IMR-90 (cell line): Measurements from ENCODE around the gene OPCML. TPM values are rescaled to one million over a fixed set of nuclear protein-coding genes. Genes with fewer than 3 reads are reported as not detected.

ENCODE experiments used
- ATAC-seq: fragments of 200-7000 bp; cut with Tn5 transposase; 2 replicates; pipeline ENCODE4 v1.9.1; 2020; ENCODE audit warnings: low read depth, mild to moderate bottlenecking, moderate library complexity
- BruUV-seq: library from RNA; stranded (reverse); fragments of 400-500 nt; replicated peaks from 2 replicates; lab custom pipeline; 2021; lab: Mats Ljungman, UMichigan
- CTCF ChIA-PET: fragments of 300-600 bp; formaldehyde crosslinking; extraction: SDS; loops from one replicate; lab custom pipeline; 2021; ENCODE audit warnings: antibody characterized with exemption; lab: Yijun Ruan, JAX
- POLR2A ChIA-PET: fragments of 300-600 bp; sonication (Branson Sonifier 250); formaldehyde crosslinking; loops from one replicate; lab custom pipeline; 2022; ENCODE audit warnings: antibody characterized with exemption; ENCODE audit not compliant: unreplicated experiment; lab: Charles Lee
- DNase-seq: peaks from one replicate; pipeline ENCODE4 v3.0.0; 2013
- H2AFZ ChIP-seq: replicated peaks from 2 replicates; pipeline ENCODE3; 2013; ENCODE audit warnings: low read length, mild to moderate bottlenecking; ENCODE audit not compliant: poor library complexity
- H2AK5ac ChIP-seq: 2 replicates; pipeline ENCODE4 v1.6.1; 2013; ENCODE audit warnings: low read depth, low read length, inconsistent platforms
- H2AK9ac ChIP-seq: replicated peaks from 2 replicates; pipeline ENCODE3; 2013; ENCODE audit warnings: mild to moderate bottlenecking, low read depth, low read length, moderate library complexity; ENCODE audit not compliant: poor library complexity
- H2BK120ac ChIP-seq: 2 replicates; pipeline ENCODE4 v1.6.1; 2013; ENCODE audit warnings: low read depth, low read length, inconsistent platforms
- H2BK15ac ChIP-seq: 3 replicates; pipeline ENCODE4 v1.6.1; 2013; ENCODE audit warnings: low read depth, low read length, inconsistent platforms
- H2BK20ac ChIP-seq: 2 replicates; pipeline ENCODE4 v1.6.1; 2013; ENCODE audit warnings: low read depth, mild to moderate bottlenecking, inconsistent platforms, low read length, moderate library complexity
- H2BK5ac ChIP-seq: 2 replicates; pipeline ENCODE4 v1.6.1; 2013; ENCODE audit warnings: mild to moderate bottlenecking, low read depth, low read length, inconsistent platforms; ENCODE audit not compliant: poor library complexity, severe bottlenecking
- H3K14ac ChIP-seq: replicated peaks from 2 replicates; pipeline ENCODE4 v1.6.1; 2013; ENCODE audit warnings: low read depth, low read length, inconsistent platforms
- H3K18ac ChIP-seq: 2 replicates; pipeline ENCODE4 v1.6.1; 2013; ENCODE audit warnings: low read depth, low read length, control low read depth
- H3K23ac ChIP-seq: 2 replicates; pipeline ENCODE4 v1.6.1; 2013; ENCODE audit warnings: low read depth, low read length, inconsistent platforms
- H3K27ac ChIP-seq: 2 replicates; pipeline ENCODE4 v1.5.1; 2013; ENCODE audit warnings: mild to moderate bottlenecking, control low read depth, low read length; ENCODE audit not compliant: insufficient read depth
- H3K27me3 ChIP-seq: 2 replicates; pipeline ENCODE4 v1.6.1; 2013; ENCODE audit warnings: low read length; ENCODE audit not compliant: control insufficient read depth, insufficient read depth
- H3K36me3 ChIP-seq: 2 replicates; pipeline ENCODE4 v1.6.1; 2013; ENCODE audit warnings: low read length, mixed read lengths; ENCODE audit not compliant: control insufficient read depth, insufficient read depth
- H3K4ac ChIP-seq: 2 replicates; pipeline ENCODE4 v1.6.1; 2013; ENCODE audit warnings: low read depth, low read length, inconsistent platforms
- H3K4me1 ChIP-seq: 2 replicates; pipeline ENCODE4 v1.6.1; 2013; ENCODE audit warnings: low read length, mixed read lengths; ENCODE audit not compliant: control insufficient read depth, insufficient read depth
- H3K4me2 ChIP-seq: 2 replicates; pipeline ENCODE4 v1.6.1; 2013; ENCODE audit warnings: low read depth, mild to moderate bottlenecking, control low read depth, low read length, moderate library complexity
- H3K4me3 ChIP-seq: 2 replicates; pipeline ENCODE4 v1.5.1; 2013; ENCODE audit warnings: low read depth, mild to moderate bottlenecking, control low read depth, low read length, moderate library complexity; ENCODE audit not compliant: insufficient read depth
- H3K56ac ChIP-seq: 2 replicates; pipeline ENCODE4 v1.6.1; 2013; ENCODE audit warnings: low read length, inconsistent platforms; ENCODE audit not compliant: insufficient read depth; ENCODE audit errors: extremely low read depth
- H3K79me1 ChIP-seq, 2 experiments: 2 replicates each; pipeline ENCODE4 v1.6.1; 2013; ENCODE audit warnings: low read length in 2 of 2, inconsistent platforms in 1 of 2, low read depth in 1 of 2
- H3K9ac ChIP-seq: 2 replicates; pipeline ENCODE4 v1.6.1; 2013; ENCODE audit warnings: low read depth, low read length, control low read depth
- H3K9me1 ChIP-seq: 2 replicates; pipeline ENCODE4 v1.6.1; 2013; ENCODE audit warnings: low read length, inconsistent platforms; ENCODE audit not compliant: insufficient read depth
- H3K9me3 ChIP-seq: 2 replicates; pipeline ENCODE4 v1.6.1; 2013; ENCODE audit warnings: low read length; ENCODE audit not compliant: control insufficient read depth, insufficient read depth
- H4K20me1 ChIP-seq: 2 replicates; pipeline ENCODE4 v1.6.1; 2013; ENCODE audit warnings: low read length, inconsistent platforms; ENCODE audit not compliant: insufficient read depth
- H4K5ac ChIP-seq: 2 replicates; pipeline ENCODE4 v1.6.1; 2013; ENCODE audit warnings: mild to moderate bottlenecking, low read depth, low read length, control low read depth
- H4K8ac ChIP-seq, 2 experiments: 2 replicates each; pipeline ENCODE4 v1.6.1; 2013; ENCODE audit warnings: low read depth in 2 of 2, low read length in 2 of 2, control low read depth in 1 of 2, inconsistent platforms in 1 of 2
- H4K91ac ChIP-seq: 2 replicates; pipeline ENCODE4 v1.6.1; 2013; ENCODE audit warnings: low read depth, low read length, inconsistent platforms; ENCODE audit not compliant: insufficient read depth
- BHLHE40 ChIP-seq: fragments of 150-350 bp; IDR thresholded peaks from 2 replicates; pipeline ENCODE4 v1.6.1; 2016; ENCODE audit warnings: mild to moderate bottlenecking, low read depth, low read length
- CEBPB ChIP-seq: IDR thresholded peaks from 2 replicates; pipeline ENCODE4 v1.6.1; 2012; ENCODE audit warnings: low read depth, low read length, improper control_type of control experiment
- CHD1 ChIP-seq: IDR thresholded peaks from 2 replicates; pipeline ENCODE4 v1.6.1; 2012; ENCODE audit warnings: low read depth, low read length, improper control_type of control experiment
- CTCF ChIP-seq: conservative IDR thresholded peaks from 2 replicates; pipeline ENCODE4 v1.5.1; 2012; ENCODE audit warnings: mild to moderate bottlenecking, low read depth, low read length, improper control_type of control experiment
- ELK1 ChIP-seq: fragments of 150-350 bp; IDR thresholded peaks from 2 replicates; pipeline ENCODE4 v1.6.1; 2016; ENCODE audit warnings: low read depth, mild to moderate bottlenecking, low read length, moderate library complexity, borderline replicate concordance
- FOS ChIP-seq: fragments of 150-350 bp; IDR thresholded peaks from 2 replicates; pipeline ENCODE4 v1.6.1; 2016; ENCODE audit warnings: low read depth, low read length
- MAFK ChIP-seq: IDR thresholded peaks from 2 replicates; pipeline ENCODE4 v1.6.1; 2012; ENCODE audit warnings: low read depth, low read length, improper control_type of control experiment
- MAZ ChIP-seq: IDR thresholded peaks from 2 replicates; pipeline ENCODE4 v1.6.1; 2012; ENCODE audit warnings: low read depth, mild to moderate bottlenecking, low read length, improper control_type of control experiment, moderate library complexity, borderline replicate concordance
- MXI1 ChIP-seq: IDR thresholded peaks from 2 replicates; pipeline ENCODE4 v1.6.1; 2012; ENCODE audit warnings: low read depth, mild to moderate bottlenecking, low read length, moderate library complexity, borderline replicate concordance
- NFE2L2 ChIP-seq: fragments of 150-350 bp; IDR thresholded peaks from 2 replicates; pipeline ENCODE4 v1.6.1; 2016; ENCODE audit warnings: low read depth, mild to moderate bottlenecking, low read length
- POLR2A ChIP-seq: IDR thresholded peaks from 2 replicates; pipeline ENCODE4 v1.6.1; 2012; ENCODE audit warnings: mild to moderate bottlenecking, low read depth, low read length
- RAD21 ChIP-seq: IDR thresholded peaks from 2 replicates; pipeline ENCODE4 v1.6.1; 2012; ENCODE audit warnings: low read length, improper control_type of control experiment
- RCOR1 ChIP-seq: IDR thresholded peaks from 2 replicates; pipeline ENCODE4 v1.6.1; 2012; ENCODE audit warnings: mild to moderate bottlenecking, low read length, improper control_type of control experiment; ENCODE audit not compliant: insufficient replicate concordance
- RFX5 ChIP-seq: IDR thresholded peaks from 2 replicates; pipeline ENCODE4 v1.8.0; 2012; ENCODE audit warnings: low read depth, mild to moderate bottlenecking, low read length, moderate library complexity
- SMC3 ChIP-seq: fragments of 150-350 bp; IDR thresholded peaks from 2 replicates; pipeline ENCODE4 v1.6.1; 2016; ENCODE audit warnings: low read depth, mild to moderate bottlenecking, antibody characterized with exemption, low read length, moderate library complexity
- WGBS, 2 experiments: methylation state at CpG; one replicate each; pipeline versions ENCODE4 v1.1.5 to v1.1.7; 2013; ENCODE audit warnings: missing lambda C conversion rate in 2 of 2; ENCODE audit not compliant: insufficient read length in 1 of 2; ENCODE audit errors: extremely low coverage in 2 of 2; 5-methylcytosine and 5-hydroxymethylcytosine counted together
- dilution Hi-C: fragments of 300-500 bp; cut with HindIII; formaldehyde crosslinking; loops from one replicate; pipeline ENCODE4 v1.14.3; 2018; ENCODE audit warnings: low sequenced_read_pairs; ENCODE audit not compliant: unreplicated experiment
- in situ Hi-C: fragments of 300-500 bp; cut with MboI; formaldehyde crosslinking; loops from 3 replicates; pipeline ENCODE4 v1.14.3; 2019; ENCODE audit warnings: low sequenced_read_pairs, inconsistent platforms, mixed read lengths
- intact Hi-C: fragments of 100-400 bp; cut with micrococcal nuclease; formaldehyde crosslinking; loops from 2 replicates; pipeline ENCODE4 v1.10.0; 2022
- polyA plus RNA-seq, 3 experiments: library from polyadenylated mRNA; depleted of rRNA; stranded (reverse); fragments of >200 nt; gene quantifications; 2 replicates each; pipeline ENCODE4 v1.2.3, GENCODE V29; 2012; ENCODE audit warnings: low replicate concordance in 1 of 3
- total RNA-seq: library from RNA; depleted of rRNA; stranded (reverse); fragments of >200 nt; gene quantifications from 2 replicates; pipeline ENCODE4 v1.2.3, GENCODE V29; 2012
- TF ChIP-seq, protein P1 (sequence below): fragments of 150-350 bp; IDR thresholded peaks from 2 replicates; pipeline ENCODE4 v1.6.1; 2017; ENCODE audit warnings: mild to moderate bottlenecking, antibody characterized with exemption, low read length, low read depth

OPCML gene
- total and polyA plus RNA-seq, 2 of the 4 experiments (the other 2 are of a cell fraction), result under 0.01 to 2.6 TPM

GRCh38 chr11:133219543-133219942 is 312.8 kb downstream of the OPCML start:
- Histone ChIP-seq H3K9ac (no peak overlapping the region), H4K20me1 (no peaks in the 10 kb centered on the region), H3K27ac (no peak overlapping the region), H3K18ac (no peak overlapping the region), H2BK20ac (no peak overlapping the region), H2BK5ac (no peak overlapping the region), H3K36me3 (no peaks in the 10 kb centered on the region), H3K4me2 (no peak overlapping the region), H2BK120ac (no peak overlapping the region), H3K4ac (no peak overlapping the region), H2AK5ac (no peak overlapping the region), H3K9me3 (peaks cover 40% of the 10 kb centered on the region), H4K91ac (no peak overlapping the region), H4K5ac (no peak overlapping the region), H3K4me3 (no peak overlapping the region), H2AFZ (no peak overlapping the region), H3K79me1 (no peaks in the 10 kb centered on the region), H3K4me1 (no peaks in the 10 kb centered on the region), H2AK9ac (no peak overlapping the region), H2BK15ac (no peak overlapping the region), H3K14ac (no peak overlapping the region), H3K56ac (no peak overlapping the region), H3K23ac (no peak overlapping the region), H4K8ac (no peak overlapping the region), H3K9me1 (no peaks in the 10 kb centered on the region), H3K27me3 (no peaks in the 10 kb centered on the region)
- WGBS, 2 experiments, result no CpG with 5 or more reads among the region's 4 CpGs
- no peak for DNase-seq
- BruUV-seq, result no TSS peak
- no peak for ATAC-seq
- POLR2A ChIA-PET, result no interaction called here
- in situ Hi-C loops (no loop called here), dilution Hi-C loops (no loop called here), intact Hi-C loops (no loop called here)
- CTCF ChIA-PET, result no interaction called here
- TF ChIP-seq MAZ (no peak), FOS (no peak), SMC3 (no peak), BHLHE40 (no peak), ELK1 (no peak), RAD21 (no peak), MXI1 (no peak), CTCF (no peak), POLR2A (no peak), NFE2L2 (no peak), RFX5 (no peak), CHD1 (no peak), RCOR1 (no peak), MAFK (no peak), CEBPB (no peak)
- TF ChIP-seq, protein P1, sequence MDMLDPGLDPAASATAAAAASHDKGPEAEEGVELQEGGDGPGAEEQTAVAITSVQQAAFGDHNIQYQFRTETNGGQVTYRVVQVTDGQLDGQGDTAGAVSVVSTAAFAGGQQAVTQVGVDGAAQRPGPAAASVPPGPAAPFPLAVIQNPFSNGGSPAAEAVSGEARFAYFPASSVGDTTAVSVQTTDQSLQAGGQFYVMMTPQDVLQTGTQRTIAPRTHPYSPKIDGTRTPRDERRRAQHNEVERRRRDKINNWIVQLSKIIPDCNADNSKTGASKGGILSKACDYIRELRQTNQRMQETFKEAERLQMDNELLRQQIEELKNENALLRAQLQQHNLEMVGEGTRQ, result no peak
